Uterus (tissue), 2 donors: ENCODE results near the gene CREB1.

ENCODE experiments used
- CTCF ChIP-seq, 4 experiments: fragments of 200-600 bp in 2 of 4; fragments of 450-650 bp in 2 of 4; sonication (generic) in 2 of 4; IDR thresholded peaks; one replicate each; pipeline ENCODE4 v1.5.1; 2016 to 2019; ENCODE audit warnings: antibody characterized with exemption in 4 of 4, mild to moderate bottlenecking in 2 of 4, moderate library complexity in 1 of 4
- POLR2A ChIP-seq, 2 donors: fragments of 450-650 bp; IDR thresholded peaks; one replicate each; pipeline ENCODE4 v1.6.1; 2016; ENCODE audit warnings: antibody characterized with exemption in 2 of 2, mild to moderate bottlenecking in 1 of 2, moderate library complexity in 1 of 2

- TF ChIP-seq CTCF (IDR thresholded peaks at IDR 0.05) (no peak), POLR2A (IDR thresholded peaks at IDR 0.05) (no peak)
Observed at GRCh38 chr2:207505171-207505570, 24.6 kb upstream of the CREB1 start.
